ENCODE measurements around the gene C1QTNF4.

The C1QTNF4 gene

GRCh38 chr11:47571357-47571729 lies 22.9 kb downstream of the C1QTNF4 start:
- Histone ChIP-seq H3K4me3 (ENCODE audit: control insufficient read depth in 1 of 7, extremely low read depth in 1 of 7, insufficient read depth in 4 of 7, low read depth in 2 of 7, low read length in 6 of 7) (no peak overlapping the region), H3K36me3 (ENCODE audit: control insufficient read depth in 4 of 4, insufficient read depth in 4 of 4, low read length in 3 of 4) (peaks cover 24 to 62% (median 44%) of the 10 kb centered on the region in 4 experiments), H3K4me1 (ENCODE audit: control extremely low read depth in 1 of 4, control insufficient read depth in 4 of 4, insufficient read depth in 4 of 4, low read length in 3 of 4) (peaks cover 3 to 8% (median 5%) of the 10 kb centered on the region in 4 experiments), H3K27ac (ENCODE audit: insufficient read depth in 1 of 2, low read depth in 1 of 2, low read length in 2 of 2, poor library complexity in 1 of 2, severe bottlenecking in 2 of 2) (no peak overlapping the region), H3K27me3 (replicated peaks in 2 of 5; ENCODE audit: control insufficient read depth in 4 of 5, insufficient read depth in 5 of 5, low read length in 4 of 5) (no peaks in the 10 kb centered on the region), H3K9me3 (ENCODE audit: control extremely low read depth in 1 of 5, control insufficient read depth in 4 of 5, insufficient read depth in 2 of 5, low read depth in 1 of 5, low read length in 4 of 5) (no peaks in the 10 kb centered on the region)
- WGBS (ENCODE audit: insufficient coverage), result 94% methylated on average over 3 of the region's 4 CpGs
- POLR2A ChIA-PET, result no interaction called here
- DNase-seq, result no peak
- CTCF ChIA-PET, result interaction anchor here (1.5 kb wide), 1 partner anchor 62 kb away, joined by 3 read pairs; no protein-coding TSS in a partner anchor

- peaks cover 23 to 59% (median 43%) of the 10 kb centered on the region in 4 experiments for H3K36me3 ChIP-seq (ENCODE audit: control insufficient read depth in 4 of 4, insufficient read depth in 4 of 4, low read length in 3 of 4)
- ChIA-PET POLR2A (no interaction called here), CTCF (interaction anchor here (1.4 to 1.5 kb wide), 2 partner anchors 61 to 92 kb away, joined by 3 read pairs; no protein-coding TSS in a partner anchor)
- DNase-seq, result no peak
- H3K27ac ChIP-seq (ENCODE audit: insufficient read depth in 1 of 2, low read depth in 1 of 2, low read length in 2 of 2, poor library complexity in 1 of 2, severe bottlenecking in 2 of 2), result no peak overlapping the region
- no peak overlapping the region for H3K4me3 ChIP-seq (ENCODE audit: control insufficient read depth in 1 of 7, extremely low read depth in 1 of 7, insufficient read depth in 4 of 7, low read depth in 2 of 7, low read length in 6 of 7)
- H3K27me3 ChIP-seq (replicated peaks in 2 of 5; ENCODE audit: control insufficient read depth in 4 of 5, insufficient read depth in 5 of 5, low read length in 4 of 5), result no peaks in the 10 kb centered on the region
- H3K4me1 ChIP-seq (ENCODE audit: control extremely low read depth in 1 of 4, control insufficient read depth in 4 of 4, insufficient read depth in 4 of 4, low read length in 3 of 4), result peaks cover 3 to 8% (median 7%) of the 10 kb centered on the region in 4 experiments
- no peaks in the 10 kb centered on the region for H3K9me3 ChIP-seq (ENCODE audit: control extremely low read depth in 1 of 5, control insufficient read depth in 4 of 5, insufficient read depth in 2 of 5, low read depth in 1 of 5, low read length in 4 of 5)
- 82% methylated on average over 3 of the region's 3 CpGs for WGBS (ENCODE audit: insufficient coverage)
These were observed 23.4 kb downstream of the C1QTNF4 start for GRCh38 chr11:47570651-47571356.

GRCh38 chr11:47569646-47570045 lies 24.6 kb downstream of the C1QTNF4 start:
- peaks cover 19 to 54% (median 39%) of the 10 kb centered on the region in 4 experiments for H3K36me3 ChIP-seq (ENCODE audit: control insufficient read depth in 4 of 4, insufficient read depth in 4 of 4, low read length in 3 of 4)
- DNase-seq, result no peak
- ChIA-PET POLR2A (no interaction called here), CTCF (interaction anchor here (0.9 to 1.4 kb wide), 4 partner anchors 16 to 91 kb away, joined by 3 read pairs; partner anchors contain the start of gene CELF1)
- H3K27me3 ChIP-seq (replicated peaks in 2 of 5; ENCODE audit: control insufficient read depth in 4 of 5, insufficient read depth in 5 of 5, low read length in 4 of 5), result no peaks in the 10 kb centered on the region
- 98% methylated on average over 4 of the region's 7 CpGs for WGBS (ENCODE audit: insufficient coverage)
- H3K9me3 ChIP-seq (ENCODE audit: control extremely low read depth in 1 of 5, control insufficient read depth in 4 of 5, insufficient read depth in 2 of 5, low read depth in 1 of 5, low read length in 4 of 5), result no peaks in the 10 kb centered on the region
- no peak overlapping the region for H3K27ac ChIP-seq (ENCODE audit: insufficient read depth in 1 of 2, low read depth in 1 of 2, low read length in 2 of 2, poor library complexity in 1 of 2, severe bottlenecking in 2 of 2)
- peaks cover 5 to 15% (median 13%) of the 10 kb centered on the region in 4 experiments for H3K4me1 ChIP-seq (ENCODE audit: control extremely low read depth in 1 of 4, control insufficient read depth in 4 of 4, insufficient read depth in 4 of 4, low read length in 3 of 4)
- no peak overlapping the region for H3K4me3 ChIP-seq (ENCODE audit: control insufficient read depth in 1 of 7, extremely low read depth in 1 of 7, insufficient read depth in 4 of 7, low read depth in 2 of 7, low read length in 6 of 7)

- peak overlapping the region; percentile 80 to 90 for H3K27ac ChIP-seq (ENCODE audit: insufficient read depth in 1 of 2, low read depth in 1 of 2, low read length in 2 of 2, poor library complexity in 1 of 2, severe bottlenecking in 2 of 2)
- H3K4me3 ChIP-seq (ENCODE audit: control insufficient read depth in 1 of 7, extremely low read depth in 1 of 7, insufficient read depth in 4 of 7, low read depth in 2 of 7, low read length in 6 of 7), result peak overlapping the region; percentile 19 to 93 (median 83)
- H3K9me3 ChIP-seq (ENCODE audit: control extremely low read depth in 1 of 5, control insufficient read depth in 4 of 5, insufficient read depth in 2 of 5, low read depth in 1 of 5, low read length in 4 of 5), result no peaks in the 10 kb centered on the region
- H3K36me3 ChIP-seq (ENCODE audit: control insufficient read depth in 4 of 4, insufficient read depth in 4 of 4, low read length in 3 of 4), result peaks cover 0 to 27% (median 16%) of the 10 kb centered on the region in 4 experiments
- POLR2A ChIA-PET, result interaction anchor here (0.6 to 1.7 kb wide), 2 partner anchors 11 to 59 kb away, joined by 7 to 11 read pairs; no protein-coding TSS in a partner anchor
- CTCF ChIA-PET, result interaction anchor here (0.8 to 4.0 kb wide), 5 partner anchors 10 to 50 kb away, joined by 3 to 23 read pairs (median 7); partner anchors contain the start of gene CELF1
- H3K4me1 ChIP-seq (ENCODE audit: control extremely low read depth in 1 of 4, control insufficient read depth in 4 of 4, insufficient read depth in 4 of 4, low read length in 3 of 4), result peaks cover 6 to 16% (median 14%) of the 10 kb centered on the region in 4 experiments
- 7% methylated on average over 12 of the region's 17 CpGs for WGBS (ENCODE audit: insufficient coverage)
- DNase-seq, result peak in 2 of 3 donors; percentile 34 to 41
- no peaks in the 10 kb centered on the region for H3K27me3 ChIP-seq (replicated peaks in 2 of 5; ENCODE audit: control insufficient read depth in 4 of 5, insufficient read depth in 5 of 5, low read length in 4 of 5)
These were observed 28.0 kb downstream of the C1QTNF4 start for GRCh38 chr11:47566149-47566698.

DNA sequence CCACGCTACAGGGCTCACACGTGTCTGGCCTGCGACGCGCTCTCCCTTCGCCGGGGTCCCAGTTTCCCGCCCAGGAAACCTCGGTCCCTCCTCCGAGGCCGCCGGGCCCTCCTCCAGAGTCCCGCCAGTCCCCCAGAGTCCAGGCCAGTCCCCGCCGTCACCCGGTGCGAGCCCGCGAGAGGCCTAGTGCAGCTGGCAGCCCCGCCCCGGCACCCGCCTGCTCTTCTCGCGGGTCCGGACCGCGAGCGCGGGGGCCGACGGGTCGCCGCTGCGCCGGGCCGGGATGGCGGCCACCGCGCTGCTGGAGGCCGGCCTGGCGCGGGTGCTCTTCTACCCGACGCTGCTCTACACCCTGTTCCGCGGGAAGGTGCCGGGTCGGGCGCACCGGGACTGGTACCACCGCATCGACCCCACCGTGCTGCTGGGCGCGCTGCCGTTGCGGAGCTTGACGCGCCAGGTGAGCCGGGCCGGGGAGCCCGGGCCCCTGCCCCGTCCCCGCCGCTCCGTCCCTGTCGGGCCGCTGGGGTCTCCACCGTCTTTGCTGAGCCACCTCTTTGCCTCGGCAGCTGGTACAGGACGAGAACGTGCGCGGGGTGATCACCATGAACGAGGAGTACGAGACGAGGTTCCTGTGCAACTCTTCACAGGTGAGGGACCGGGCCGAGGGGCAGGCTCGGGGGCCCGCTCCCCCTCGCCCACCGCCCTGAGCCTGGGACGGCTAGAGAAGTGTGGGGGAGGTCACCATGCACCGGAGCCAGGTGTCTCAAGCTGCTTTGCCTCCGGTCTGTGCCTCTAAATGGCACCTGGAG lies 28.7 kb downstream of the C1QTNF4 start, which contains the start of gene PTPMT1:
TSS of gene PTPMT1 (plus strand) at position 260 of the 809 bp plus-strand sequence. CDS start at position 284, 24 bp downstream.
- peak; percentile 63 to 81 (median 72) for DNase-seq
- Histone ChIP-seq H3K36me3 (ENCODE audit: control insufficient read depth in 4 of 4, insufficient read depth in 4 of 4, low read length in 3 of 4) (peaks cover 0 to 21% (median 12%) of the 10 kb centered on the region in 4 experiments), H3K9me3 (ENCODE audit: control extremely low read depth in 1 of 5, control insufficient read depth in 4 of 5, insufficient read depth in 2 of 5, low read depth in 1 of 5, low read length in 4 of 5) (no peaks in the 10 kb centered on the region), H3K27me3 (replicated peaks in 2 of 5; ENCODE audit: control insufficient read depth in 4 of 5, insufficient read depth in 5 of 5, low read length in 4 of 5) (no peaks in the 10 kb centered on the region), H3K27ac (ENCODE audit: insufficient read depth in 1 of 2, low read depth in 1 of 2, low read length in 2 of 2, poor library complexity in 1 of 2, severe bottlenecking in 2 of 2) (peak within 1 kb of the TSS; percentile 80 to 90), H3K4me1 (ENCODE audit: control extremely low read depth in 1 of 4, control insufficient read depth in 4 of 4, insufficient read depth in 4 of 4, low read length in 3 of 4) (peaks cover 6 to 16% (median 14%) of the 10 kb centered on the region in 4 experiments), H3K4me3 (ENCODE audit: control insufficient read depth in 1 of 7, extremely low read depth in 1 of 7, insufficient read depth in 4 of 7, low read depth in 2 of 7, low read length in 6 of 7) (peak within 1 kb of the TSS; percentile 19 to 93 (median 83))
- CTCF ChIA-PET, result interaction anchor here (0.8 to 4.0 kb wide), 9 partner anchors 9 to 56 kb away, joined by 3 to 23 read pairs (median 4); partner anchors contain the start of gene CELF1
- POLR2A ChIA-PET, result interaction anchor here (0.5 to 1.7 kb wide), 4 partner anchors 12 to 1517 kb away, joined by 3 to 11 read pairs (median 5); no protein-coding TSS in a partner anchor
- WGBS (ENCODE audit: insufficient coverage), result under 1% methylated on average over 74 of the region's 86 CpGs

GRCh38 chr11:47564933-47565339 lies 29.3 kb downstream of the C1QTNF4 start:
- Histone ChIP-seq H3K4me3 (ENCODE audit: control insufficient read depth in 1 of 7, extremely low read depth in 1 of 7, insufficient read depth in 4 of 7, low read depth in 2 of 7, low read length in 6 of 7) (peak overlapping the region; percentile 19 to 93 (median 83)), H3K9me3 (ENCODE audit: control extremely low read depth in 1 of 5, control insufficient read depth in 4 of 5, insufficient read depth in 2 of 5, low read depth in 1 of 5, low read length in 4 of 5) (no peaks in the 10 kb centered on the region), H3K27me3 (replicated peaks in 2 of 5; ENCODE audit: control insufficient read depth in 4 of 5, insufficient read depth in 5 of 5, low read length in 4 of 5) (no peaks in the 10 kb centered on the region), H3K27ac (ENCODE audit: insufficient read depth in 1 of 2, low read depth in 1 of 2, low read length in 2 of 2, poor library complexity in 1 of 2, severe bottlenecking in 2 of 2) (peak overlapping the region; percentile 80 to 90), H3K36me3 (ENCODE audit: control insufficient read depth in 4 of 4, insufficient read depth in 4 of 4, low read length in 3 of 4) (peaks cover 0 to 15% (median 7%) of the 10 kb centered on the region in 4 experiments), H3K4me1 (ENCODE audit: control extremely low read depth in 1 of 4, control insufficient read depth in 4 of 4, insufficient read depth in 4 of 4, low read length in 3 of 4) (peaks cover 6 to 16% (median 14%) of the 10 kb centered on the region in 4 experiments)
- DNase-seq, result no peak
- WGBS (ENCODE audit: insufficient coverage), result 0% methylated on average over 7 of the region's 11 CpGs
- CTCF ChIA-PET, result interaction anchor here (0.9 to 4.0 kb wide), 9 partner anchors 8 to 55 kb away, joined by 3 to 23 read pairs (median 4); partner anchors contain the start of gene CELF1
- POLR2A ChIA-PET, result interaction anchor here (0.6 to 1.7 kb wide), 4 partner anchors 12 to 1288 kb away, joined by 3 to 11 read pairs (median 4); no protein-coding TSS in a partner anchor

All from common myeloid progenitor, CD34-positive (primary cell).